HPDE6-E6E7 (cell line): ENCODE measurements around the gene ZC3H4.

ENCODE experiments used
- DNase-seq: peaks from one replicate; pipeline ENCODE4 v3.0.0; 2011; ENCODE audit warnings: missing footprints; ENCODE audit errors: extremely low spot score

Gene ZC3H4

GRCh38 chr19:47133021-47133471 lies 19.5 kb upstream of the ZC3H4 start:
- no peak for DNase-seq

GRCh38 chr19:47132194-47132852 lies 18.7 kb upstream of the ZC3H4 start:
- DNase-seq = no peak

- peak; percentile 99 for DNase-seq
Observed at GRCh38 chr19:47130589-47131227, 17.1 kb upstream of the ZC3H4 start, which contains the start of gene SAE1. Gene SAE1, plus strand, starts transcription at chr19:47130835. Its CDS starts 96 bp downstream, at chr19:47130931.

GRCh38 chr19:47130120-47130588 lies 16.6 kb upstream of the ZC3H4 start:
- no peak for DNase-seq

DNA sequence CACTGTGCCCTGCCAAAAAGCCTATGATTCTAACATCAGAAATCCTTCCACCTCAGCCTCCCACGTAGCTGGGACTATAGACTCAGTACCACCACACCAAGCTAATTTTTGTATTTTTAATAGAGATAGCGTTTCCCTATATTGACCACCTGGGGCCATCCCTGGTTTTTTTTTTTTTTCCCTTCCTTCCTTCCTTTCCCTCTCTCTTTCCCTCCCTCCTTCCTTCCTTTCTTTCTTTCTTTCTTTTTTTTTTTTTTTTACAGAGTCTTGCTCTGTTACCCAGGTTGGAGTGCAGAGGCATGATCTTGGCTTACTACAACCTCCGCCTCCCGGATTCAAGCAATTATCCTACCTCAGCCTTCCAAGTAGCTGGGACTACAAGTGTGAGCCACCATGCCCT lies 16.0 kb upstream of the ZC3H4 start:
- no peak for DNase-seq

DNA sequence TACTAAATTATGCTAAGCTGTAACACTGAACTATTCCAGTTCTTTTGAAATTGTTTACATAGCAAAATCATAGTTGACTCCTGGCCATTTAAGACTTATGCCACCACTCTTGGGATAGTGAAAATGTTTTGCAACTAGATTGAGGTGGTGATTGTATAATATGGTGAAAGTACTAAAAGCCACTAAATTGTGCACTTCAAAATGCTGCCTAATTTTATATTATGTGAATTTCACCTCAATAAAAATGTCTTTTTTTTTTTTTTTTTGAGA lies 12.0 kb upstream of the ZC3H4 start:
- DNase-seq = no peak

GRCh38 chr19:47124937-47125668 lies 11.5 kb upstream of the ZC3H4 start:
- peak; percentile 55 for DNase-seq

GRCh38 chr19:47123406-47123805 lies 9.8 kb upstream of the ZC3H4 start:
- DNase-seq = no peak

DNA sequence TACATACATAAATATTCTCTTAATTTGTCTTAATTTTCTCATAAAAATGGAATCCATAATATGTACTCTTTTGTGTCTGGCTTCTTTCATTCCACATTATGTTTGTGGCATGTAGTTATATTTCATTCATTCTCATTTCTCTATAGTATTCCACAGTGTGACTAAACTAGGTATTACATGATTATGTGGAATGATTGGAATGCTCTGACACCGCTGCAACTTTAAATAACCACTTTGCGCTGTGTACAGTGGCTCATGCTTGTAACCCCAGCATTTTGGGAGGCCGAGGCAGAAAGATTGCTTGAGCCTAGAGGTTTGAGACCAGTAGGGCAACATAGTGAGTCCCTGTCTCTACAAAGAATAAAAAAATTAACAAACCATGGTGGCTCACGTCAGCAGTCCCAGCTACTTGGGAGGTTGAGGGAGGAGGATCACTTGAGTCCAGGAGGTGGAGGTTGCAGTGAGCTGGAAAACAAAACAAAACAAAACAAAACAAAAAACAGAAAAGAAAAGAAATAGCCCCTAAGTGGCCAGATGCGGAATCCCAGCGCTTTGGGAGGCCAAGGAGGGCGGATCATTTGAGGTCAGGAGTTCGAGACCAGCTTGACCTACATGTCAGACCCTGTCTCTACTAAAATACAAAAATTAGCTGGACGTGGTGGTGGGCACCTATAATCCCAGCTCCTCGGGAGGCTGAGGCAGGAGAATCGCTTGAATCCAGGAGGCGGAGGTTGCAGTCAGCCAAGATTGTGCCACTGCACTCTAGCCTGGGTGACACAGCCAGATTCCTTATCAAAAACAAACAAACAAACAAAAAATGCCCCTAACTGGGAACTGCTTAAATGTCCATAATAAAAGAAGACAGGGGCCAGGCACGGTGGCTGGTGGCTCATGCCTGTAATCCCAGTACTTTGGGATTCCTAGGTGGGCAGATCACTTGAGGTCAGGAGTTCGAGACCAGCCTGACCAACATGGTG lies 9.1 kb upstream of the ZC3H4 start:
- no peak for DNase-seq

- no peak for DNase-seq
Observed at GRCh38 chr19:47120470-47121067, 7.0 kb upstream of the ZC3H4 start.

DNA sequence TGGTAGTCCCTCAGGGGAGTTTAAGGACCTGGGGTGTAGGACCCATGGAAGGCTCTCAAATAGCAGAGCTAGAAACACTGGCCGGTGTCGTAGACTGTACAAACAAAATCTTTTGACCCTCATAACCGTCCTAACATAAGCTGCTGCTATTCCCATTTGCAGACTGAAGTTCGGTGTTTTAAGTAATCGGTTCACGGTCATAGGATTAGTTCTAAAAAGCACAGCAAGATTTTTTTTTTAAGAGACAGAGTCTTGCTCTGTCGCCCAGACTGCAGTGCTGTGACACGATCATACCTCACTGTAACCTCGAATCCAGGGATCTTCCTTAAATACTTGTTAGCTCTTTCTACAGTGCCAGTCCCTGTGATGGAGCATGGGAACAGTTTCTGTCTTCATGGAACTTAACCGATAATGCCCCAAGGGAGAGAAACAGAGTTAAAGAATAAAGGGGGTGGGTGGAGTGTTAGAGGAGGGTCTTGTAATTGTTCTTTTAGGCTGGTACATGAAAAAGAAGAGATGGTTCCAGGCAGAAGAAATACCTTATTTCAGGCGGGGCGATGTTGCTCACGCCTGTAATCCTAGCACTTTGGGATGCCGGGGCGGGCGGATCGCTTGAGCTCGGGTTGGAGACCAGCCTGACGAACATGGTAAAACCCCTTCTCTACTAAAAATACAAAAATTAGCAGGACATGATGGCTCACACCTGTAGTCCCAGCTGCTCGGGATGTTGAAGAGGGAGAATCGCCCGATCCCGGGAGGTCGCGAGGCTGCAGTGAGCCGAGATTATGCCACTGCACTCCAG lies 475 bp upstream of the ZC3H4 start:
- no peak for DNase-seq

GRCh38 chr19:47112166-47112996 lies 1.2 kb downstream of the ZC3H4 start:
- no peak for DNase-seq

GRCh38 chr19:47111682-47112165 lies 1.9 kb downstream of the ZC3H4 start:
- no peak for DNase-seq

DNA sequence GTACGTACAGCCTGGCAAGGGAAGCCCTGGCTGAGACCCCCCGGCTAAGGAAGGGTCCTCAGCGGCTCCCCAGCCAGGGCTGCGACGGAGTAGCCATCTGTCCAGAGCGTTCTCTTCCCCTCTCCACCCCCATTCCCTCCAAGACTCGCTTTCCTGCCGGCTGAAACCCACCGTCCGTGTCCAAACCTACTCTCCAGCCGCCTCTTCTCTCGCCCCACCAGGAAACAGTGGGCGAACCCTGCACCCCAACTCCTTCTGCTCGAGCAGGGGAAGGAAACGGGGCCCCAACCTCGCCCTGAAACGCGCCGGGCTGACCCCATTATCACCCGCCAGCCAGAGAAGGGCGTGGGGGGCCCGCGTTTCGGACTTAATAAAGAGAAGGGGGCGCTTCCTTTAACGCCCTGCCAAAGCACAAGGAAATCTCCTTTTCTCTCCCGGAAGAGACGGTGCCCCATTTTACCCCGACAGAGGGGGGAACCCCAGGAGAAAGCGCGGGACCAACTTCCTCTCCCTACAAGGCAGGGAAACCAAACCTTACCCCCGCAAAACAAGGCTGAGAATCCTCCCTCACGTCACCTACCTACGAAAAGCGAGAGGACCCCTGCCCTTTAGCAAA lies 2.5 kb downstream of the ZC3H4 start:
- no peak for DNase-seq

- DNase-seq = no peak
Observed at GRCh38 chr19:47110521-47111005, 3.0 kb downstream of the ZC3H4 start.

- DNase-seq = no peak
Observed at GRCh38 chr19:47109541-47110375, 3.8 kb downstream of the ZC3H4 start.

- no peak for DNase-seq
Observed at GRCh38 chr19:47109177-47109540, 4.4 kb downstream of the ZC3H4 start.
